ENCODE measurements around the gene MEI4. TPM values are rescaled to one million over a fixed set of nuclear protein-coding genes. Genes with fewer than 3 reads are reported as not detected.
"Not testable (repeated sequence)": the region's sequence is repeated elsewhere in the genome, so short reads cannot be mapped to it uniquely, and the experiment has no call there.

MEI4 gene
- total RNA-seq, 4 donors from 2014 or later = 0.09 TPM; not detected in 3

GRCh38 chr6:77674211-77674610 is 21.4 kb downstream of the MEI4 start:
- TF ChIP-seq CTCF (IDR thresholded peaks at IDR 0.05) = no peak
- ATAC-seq (ENCODE audit: low FRiP score) (no peak), DNase-seq (ENCODE audit: low spot score) (no peak)

GRCh38 chr6:77678048-77678447 is 25.2 kb downstream of the MEI4 start:
- no peak for TF ChIP-seq CTCF (IDR thresholded peaks at IDR 0.05)
- DNase-seq (ENCODE audit: low spot score) (no peak), ATAC-seq (ENCODE audit: low FRiP score) (no peak)

- TF ChIP-seq CTCF (IDR thresholded peaks at IDR 0.05) = no peak
- DNase-seq (ENCODE audit: low spot score) = no peak
- no peak for ATAC-seq (ENCODE audit: low FRiP score)
These were observed 30.7 kb downstream of the MEI4 start for GRCh38 chr6:77683515-77683914.

GRCh38 chr6:77686931-77687330 is 34.1 kb downstream of the MEI4 start:
- ATAC-seq (ENCODE audit: low FRiP score) = no peak
- DNase-seq (ENCODE audit: low spot score) = no peak
- TF ChIP-seq CTCF (IDR thresholded peaks at IDR 0.05) = no peak

- ATAC-seq (ENCODE audit: low FRiP score) (no peak), DNase-seq (ENCODE audit: low spot score) (no peak)
- no peak for TF ChIP-seq CTCF (IDR thresholded peaks at IDR 0.05)
These were observed 35.8 kb downstream of the MEI4 start for GRCh38 chr6:77688649-77689048.

GRCh38 chr6:77700095-77700494 is 47.3 kb downstream of the MEI4 start:
- not testable (repeated sequence) for ATAC-seq (ENCODE audit: low FRiP score); DNase-seq (ENCODE audit: low spot score)

- DNase-seq (ENCODE audit: low spot score) (no peak), ATAC-seq (ENCODE audit: low FRiP score) (no peak)
- TF ChIP-seq CTCF (IDR thresholded peaks at IDR 0.05) = no peak
These were observed 54.8 kb downstream of the MEI4 start for GRCh38 chr6:77707603-77708002.

GRCh38 chr6:77715588-77715987 is 62.7 kb downstream of the MEI4 start:
- TF ChIP-seq CTCF (IDR thresholded peaks at IDR 0.05) = no peak
- DNase-seq (ENCODE audit: low spot score) (no peak), ATAC-seq (ENCODE audit: low FRiP score) (no peak)
